Small intestine (tissue), 7 donors: ENCODE measurements around the gene DHPS. TPM values are rescaled to one million over a fixed set of nuclear protein-coding genes. Genes with fewer than 3 reads are reported as not detected.
A peak's percentile ranks its signal among the peaks of the same experiment; 100 is the strongest.

ENCODE experiments used
- DNase-seq, 2 donors: peaks; one replicate each; pipeline versions ENCODE4 v3.0.0 to v3.0.0-alpha.2; 2013
- FAIRE-seq: peaks from 2 replicates; lab custom pipeline; 2012; peaks lifted over from hg19 to GRCh38; lab: Jason Lieb, UNC
- H3K27ac ChIP-seq, 3 donors: one replicate each; pipeline ENCODE4 v1.5.1; 2013; ENCODE audit warnings: low read length in 2 of 3, mild to moderate bottlenecking in 2 of 3, control low read depth in 1 of 3, inconsistent platforms in 1 of 3, low read depth in 1 of 3, moderate library complexity in 1 of 3
- H3K27me3 ChIP-seq, 3 donors: one replicate each; pipeline ENCODE4 v1.6.1; 2013; ENCODE audit warnings: low read length in 3 of 3, inconsistent platforms in 1 of 3; ENCODE audit not compliant: control insufficient read depth in 3 of 3, insufficient read depth in 3 of 3
- H3K36me3 ChIP-seq, 3 donors: one replicate each; pipeline ENCODE4 v1.6.1; 2013; ENCODE audit warnings: low read length in 3 of 3, inconsistent platforms in 1 of 3, low read depth in 1 of 3, mild to moderate bottlenecking in 1 of 3, moderate library complexity in 1 of 3; ENCODE audit not compliant: control insufficient read depth in 3 of 3, insufficient read depth in 2 of 3
- H3K4me1 ChIP-seq, 3 donors: one replicate each; pipeline ENCODE4 v1.6.1; 2013; ENCODE audit warnings: low read length in 2 of 3, inconsistent platforms in 1 of 3, low read depth in 1 of 3, mild to moderate bottlenecking in 1 of 3, moderate library complexity in 1 of 3; ENCODE audit not compliant: control insufficient read depth in 3 of 3, insufficient read depth in 2 of 3
- H3K4me3 ChIP-seq, 3 donors: one replicate each; pipeline ENCODE4 v1.5.1; 2013; ENCODE audit warnings: low read length in 3 of 3, control low read depth in 1 of 3, inconsistent platforms in 1 of 3, low read depth in 1 of 3, mild to moderate bottlenecking in 1 of 3, moderate library complexity in 1 of 3
- H3K9me3 ChIP-seq, 2 donors: one replicate each; pipeline ENCODE4 v1.6.1; 2013; ENCODE audit warnings: low read depth in 1 of 2, low read length in 1 of 2; ENCODE audit not compliant: control insufficient read depth in 2 of 2, insufficient read depth in 1 of 2
- WGBS, 3 donors: extraction: QIAGEN DNeasy Blood & Tissue Kit; methylation state at CpG; one replicate each; pipeline ENCODE4 v1.1.7; 2013; 5-methylcytosine and 5-hydroxymethylcytosine counted together
- polyA plus RNA-seq, 4 donors: library from polyadenylated mRNA; stranded (reverse) in 3 of 4; unstranded in 1 of 4; fragments of 200-250 nt in 3 of 4; fragments of 120-200 nt in 1 of 4; gene quantifications; one replicate each; pipeline versions ENCODE4 v1.2.1 to v1.2.3, GENCODE V29; 2013
- donor health status: healthy with polysubstance abuse.
- donor health status: control.
- donor health status: control.
- donor health status: Bipolar disorder and iron deficiency.
- donor health status: healthy.

Gene DHPS
- polyA plus RNA-seq, 4 donors: 61.5 to 96.9 (median 66.8) TPM

DNA sequence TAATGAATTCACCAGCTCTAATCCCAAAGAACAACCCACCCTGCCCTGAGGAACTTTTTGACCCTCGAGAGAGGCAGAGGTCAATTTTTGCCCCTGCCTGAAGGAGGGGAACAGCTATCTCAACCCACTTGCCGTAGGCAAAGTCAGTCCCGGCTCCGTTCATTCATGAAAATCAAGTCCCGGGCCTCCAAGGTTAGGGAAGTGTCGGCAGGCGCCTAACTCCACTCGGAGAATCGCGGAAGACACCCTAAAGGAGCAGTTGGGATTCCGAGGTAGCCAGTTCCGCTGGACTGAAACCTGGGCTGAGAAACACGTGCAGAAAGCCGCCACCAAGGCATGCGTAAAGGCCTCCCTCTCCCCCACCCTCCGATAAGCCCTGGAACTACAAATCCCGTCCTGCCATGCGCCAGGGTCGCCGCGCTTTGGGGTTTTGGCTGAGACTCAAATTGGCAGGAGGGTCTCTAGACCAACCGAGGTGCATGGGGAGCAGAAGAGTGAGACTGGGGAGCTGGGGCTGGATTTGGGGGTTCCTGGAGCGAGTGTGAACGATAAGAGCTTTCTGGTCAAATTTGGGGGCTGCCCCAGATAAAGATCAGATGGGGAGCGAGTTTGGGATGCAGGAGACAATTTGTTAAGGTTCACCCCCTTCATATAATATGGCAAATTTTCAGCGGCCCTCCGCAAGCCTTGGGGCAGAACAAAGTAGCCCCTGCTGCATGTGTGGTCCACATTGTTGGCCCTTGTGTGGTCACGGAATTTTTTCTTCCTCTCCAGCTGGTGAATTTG lies 42.2 kb upstream of the DHPS start, which contains the start of gene TNPO2:
TSS of gene TNPO2 (minus strand) at position 292 of the 786 bp plus-strand sequence. CDS start 2,955 bp downstream, outside the sequence.
- peaks cover 0 to 12% (median 4%) of the 10 kb centered on the region in 3 donors for H3K4me1 ChIP-seq
- no peaks in the 10 kb centered on the region for H3K9me3 ChIP-seq
- peak; percentile 69 to 81 for DNase-seq
- FAIRE-seq: no peak
- H3K27ac ChIP-seq: peak within 1 kb of the TSS; percentile 15 to 91 (median 87)
- peaks cover 0 to 32% (median 3%) of the 10 kb centered on the region in 3 donors for H3K36me3 ChIP-seq
- 3 to 5% (median 4%) methylated on average over 27 to 28 of the region's 28 CpGs for WGBS, 3 donors
- H3K27me3 ChIP-seq: no peaks in the 10 kb centered on the region
- peak within 1 kb of the TSS; percentile 33 to 72 (median 45) for H3K4me3 ChIP-seq

DNA sequence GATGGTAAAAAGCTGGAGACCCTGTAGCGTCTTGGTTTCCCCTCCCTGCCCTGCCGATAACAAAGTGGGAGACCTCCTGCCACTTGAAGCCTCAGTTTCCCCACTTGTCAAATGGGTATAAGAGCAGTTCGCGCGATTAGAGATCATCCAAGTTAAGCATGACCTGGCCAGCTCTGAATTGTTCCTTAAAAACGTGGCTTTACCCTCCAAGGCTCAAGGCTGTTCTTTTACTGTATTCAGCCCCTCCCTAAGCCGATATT lies 41.6 kb upstream of the DHPS start:
- WGBS, 3 donors: 0% methylated on average over 7 of the region's 7 CpGs
- no peak for DNase-seq
- Histone ChIP-seq H3K9me3 (no peaks in the 10 kb centered on the region), H3K27ac (peak overlapping the region; percentile 15 to 91 (median 87)), H3K4me3 (peak overlapping the region; percentile 33 to 72 (median 45)), H3K4me1 (peaks cover 0 to 12% (median 4%) of the 10 kb centered on the region in 3 donors), H3K36me3 (peaks cover 0 to 32% (median 7%) of the 10 kb centered on the region in 3 donors), H3K27me3 (no peaks in the 10 kb centered on the region)
- no peak for FAIRE-seq

- Histone ChIP-seq H3K27ac (peak overlapping the region; percentile 15 to 93 (median 91)), H3K4me1 (peaks cover 0 to 12% (median 4%) of the 10 kb centered on the region in 3 donors), H3K27me3 (no peaks in the 10 kb centered on the region), H3K36me3 (peaks cover 0 to 32% (median 9%) of the 10 kb centered on the region in 3 donors), H3K9me3 (no peaks in the 10 kb centered on the region), H3K4me3 (peak overlapping the region; percentile 72 to 95 (median 91))
- FAIRE-seq: peak; percentile 15
- WGBS, 3 donors: 0 to 1% (median 1%) methylated on average over 31 to 32 of the region's 32 CpGs
- peak; percentile 99 for DNase-seq
Observed at GRCh38 chr19:12722566-12723380, 41.1 kb upstream of the DHPS start.

GRCh38 chr19:12721656-12722565 lies 40.2 kb upstream of the DHPS start:
- H3K9me3 ChIP-seq: no peaks in the 10 kb centered on the region
- FAIRE-seq (no peak), DNase-seq (peak; percentile 50 to 87)
- peaks cover 0 to 36% (median 9%) of the 10 kb centered on the region in 3 donors for H3K36me3 ChIP-seq
- H3K27ac ChIP-seq: peak overlapping the region; percentile 69 to 93 (median 91)
- H3K4me1 ChIP-seq: peaks cover 0 to 12% (median 4%) of the 10 kb centered on the region in 3 donors
- H3K4me3 ChIP-seq: peak overlapping the region; percentile 72 to 95 (median 91)
- 1% methylated on average over 55 to 65 of the region's 65 CpGs for WGBS, 3 donors
- no peaks in the 10 kb centered on the region for H3K27me3 ChIP-seq

GRCh38 chr19:12720851-12721655 lies 39.4 kb upstream of the DHPS start:
- Histone ChIP-seq H3K4me3 (peak overlapping the region; percentile 72 to 95 (median 91)), H3K36me3 (peaks cover 0 to 43% (median 9%) of the 10 kb centered on the region in 3 donors), H3K4me1 (peaks cover 0 to 12% (median 4%) of the 10 kb centered on the region in 3 donors), H3K27ac (peak overlapping the region; percentile 9 to 93 (median 91)), H3K9me3 (no peaks in the 10 kb centered on the region), H3K27me3 (no peaks in the 10 kb centered on the region)
- FAIRE-seq (no peak), DNase-seq (peak; percentile 9 to 58)
- WGBS, 3 donors: 1 to 9% (median 8%) methylated on average over 38 to 59 of the region's 59 CpGs

GRCh38 chr19:12720296-12720695 lies 38.6 kb upstream of the DHPS start:
- no peak for FAIRE-seq
- no peaks in the 10 kb centered on the region for H3K27me3 ChIP-seq
- H3K4me3 ChIP-seq: peak overlapping the region in 1 of 3 donors; percentile 72
- peaks cover 0 to 12% (median 4%) of the 10 kb centered on the region in 3 donors for H3K4me1 ChIP-seq
- peak overlapping the region in 1 of 3 donors; percentile 91 for H3K27ac ChIP-seq
- WGBS, 3 donors: 84 to 90% (median 88%) methylated on average over 10 of the region's 10 CpGs
- H3K36me3 ChIP-seq: peaks cover 0 to 50% (median 10%) of the 10 kb centered on the region in 3 donors
- no peak for DNase-seq
- no peaks in the 10 kb centered on the region for H3K9me3 ChIP-seq

GRCh38 chr19:12715929-12716328 lies 34.2 kb upstream of the DHPS start:
- Histone ChIP-seq H3K9me3 (peaks cover 0 to 5% of the 10 kb centered on the region in 2 donors), H3K27me3 (no peaks in the 10 kb centered on the region), H3K27ac (no peak overlapping the region), H3K4me3 (no peak overlapping the region), H3K4me1 (peaks cover 0 to 7% (median 4%) of the 10 kb centered on the region in 3 donors), H3K36me3 (peaks cover 8 to 91% (median 23%) of the 10 kb centered on the region in 3 donors)
- WGBS, 3 donors: 95 to 99% (median 97%) methylated on average over 3 of the region's 3 CpGs
- no peak for FAIRE-seq
- DNase-seq: no peak
